ENCODE data around the gene HIVEP3.

Gene HIVEP3

DNA sequence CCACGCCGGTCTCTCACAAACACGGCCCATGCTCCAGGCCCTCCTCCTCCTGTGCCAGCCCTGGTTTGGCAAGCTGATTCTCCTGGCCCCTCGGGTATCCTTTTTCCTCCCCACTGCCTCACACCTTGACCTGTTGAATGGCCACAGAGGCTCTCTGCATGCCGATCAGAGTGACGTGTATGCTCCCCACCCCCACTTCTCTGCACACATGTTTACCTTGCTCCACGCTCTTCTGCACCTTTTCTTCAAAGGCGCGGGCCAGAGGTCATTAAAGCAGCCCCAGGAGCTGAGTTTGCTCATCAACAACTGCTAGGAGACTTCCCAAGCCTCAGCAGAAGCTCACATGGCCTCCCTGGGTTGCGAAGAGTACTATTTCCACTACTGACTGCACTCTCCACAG, 295.0 kb downstream of the HIVEP3 start:
- H3K4me2 ChIP-seq (ENCODE audit: insufficient read depth, low read length) = no peak overlapping the region
- ATAC-seq (ENCODE audit: insufficient read depth, low read depth) (no peak), DNase-seq (no peak)
- H4K20me1 ChIP-seq (ENCODE audit: insufficient read depth, low read length) = peaks cover 94% of the 10 kb centered on the region
- no peaks in the 10 kb centered on the region for H3K9me3 ChIP-seq (ENCODE audit: insufficient read depth, low read length, severe bottlenecking)
- no peak overlapping the region for H3K4me3 ChIP-seq (ENCODE audit: low read depth in 1 of 2, low read length in 2 of 2)
- peaks cover 24% of the 10 kb centered on the region for H3K4me1 ChIP-seq (ENCODE audit: insufficient read depth, low read length)
- no peaks in the 10 kb centered on the region for H3K27me3 ChIP-seq (ENCODE audit: insufficient read depth, low read length, poor library complexity)
- peaks cover 100% of the 10 kb centered on the region for H3K79me2 ChIP-seq (ENCODE audit: insufficient read depth, low read length)
- H3K36me3 ChIP-seq (ENCODE audit: insufficient read depth, low read length) = peaks cover 97% of the 10 kb centered on the region
- H3K27ac ChIP-seq (ENCODE audit: low read length) = peak overlapping the region; percentile 65
- TF ChIP-seq EZH2 (IDR thresholded peaks at IDR 0.05; ENCODE audit: borderline replicate concordance, low read depth, low read length, severe bottlenecking) = no peak
- TF ChIP-seq, protein P1, sequence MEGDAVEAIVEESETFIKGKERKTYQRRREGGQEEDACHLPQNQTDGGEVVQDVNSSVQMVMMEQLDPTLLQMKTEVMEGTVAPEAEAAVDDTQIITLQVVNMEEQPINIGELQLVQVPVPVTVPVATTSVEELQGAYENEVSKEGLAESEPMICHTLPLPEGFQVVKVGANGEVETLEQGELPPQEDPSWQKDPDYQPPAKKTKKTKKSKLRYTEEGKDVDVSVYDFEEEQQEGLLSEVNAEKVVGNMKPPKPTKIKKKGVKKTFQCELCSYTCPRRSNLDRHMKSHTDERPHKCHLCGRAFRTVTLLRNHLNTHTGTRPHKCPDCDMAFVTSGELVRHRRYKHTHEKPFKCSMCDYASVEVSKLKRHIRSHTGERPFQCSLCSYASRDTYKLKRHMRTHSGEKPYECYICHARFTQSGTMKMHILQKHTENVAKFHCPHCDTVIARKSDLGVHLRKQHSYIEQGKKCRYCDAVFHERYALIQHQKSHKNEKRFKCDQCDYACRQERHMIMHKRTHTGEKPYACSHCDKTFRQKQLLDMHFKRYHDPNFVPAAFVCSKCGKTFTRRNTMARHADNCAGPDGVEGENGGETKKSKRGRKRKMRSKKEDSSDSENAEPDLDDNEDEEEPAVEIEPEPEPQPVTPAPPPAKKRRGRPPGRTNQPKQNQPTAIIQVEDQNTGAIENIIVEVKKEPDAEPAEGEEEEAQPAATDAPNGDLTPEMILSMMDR (IDR thresholded peaks at IDR 0.05; ENCODE audit: borderline replicate concordance, extremely low read depth, low read length, poor library complexity, severe bottlenecking) = no peak
- H3K9ac ChIP-seq (ENCODE audit: low read depth, low read length) = no peak overlapping the region
- no peak overlapping the region for H2AFZ ChIP-seq (ENCODE audit: low read depth, low read length)

DNA sequence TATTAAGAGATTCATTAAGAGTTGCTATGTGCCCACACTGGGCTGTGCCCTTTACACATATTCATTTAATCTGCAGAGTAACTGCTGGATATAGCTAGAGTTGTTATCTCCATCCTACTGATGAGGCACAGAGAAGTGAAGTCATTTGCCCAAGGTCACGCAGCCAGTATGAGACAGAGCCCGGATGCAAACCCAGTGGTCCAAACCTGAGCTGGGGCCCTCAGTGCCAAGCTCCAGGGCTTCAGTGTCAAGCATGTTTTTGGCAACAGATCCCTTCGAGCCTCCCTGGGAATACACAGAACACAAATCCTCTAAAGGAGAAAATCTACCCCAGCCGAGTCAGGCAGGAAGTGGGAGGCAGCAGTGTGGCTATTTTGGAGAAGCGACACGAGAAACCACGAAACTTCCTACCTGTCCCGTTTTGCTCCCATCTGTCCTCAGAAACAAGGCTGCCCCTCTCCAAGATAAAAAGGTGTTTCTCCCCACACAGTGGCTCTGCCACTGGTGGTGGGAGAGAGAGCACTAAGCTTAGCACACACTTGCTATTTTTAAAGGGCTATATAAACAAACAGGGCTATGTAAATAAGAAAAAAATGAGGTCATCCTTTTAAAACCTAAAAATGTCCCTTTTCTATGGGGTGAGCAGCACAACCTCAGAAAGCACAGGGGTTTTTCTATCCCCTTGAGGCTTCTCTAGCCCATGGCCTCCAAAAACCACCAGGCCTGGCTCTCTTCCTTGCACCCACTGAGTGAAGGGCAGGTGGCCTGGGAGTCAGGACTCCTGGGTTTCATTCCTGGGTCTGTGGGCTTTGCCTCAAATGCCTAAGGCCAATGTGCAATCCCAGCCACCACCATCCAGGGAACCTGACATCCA, 295.6 kb downstream of the HIVEP3 start:
- DNase-seq (peak; percentile 7), ATAC-seq (ENCODE audit: insufficient read depth, low read depth) (peak; percentile 16; the same call in 2 of the 3 replicates)
- Histone ChIP-seq H3K27me3 (ENCODE audit: insufficient read depth, low read length, poor library complexity) (no peaks in the 10 kb centered on the region), H3K79me2 (ENCODE audit: insufficient read depth, low read length) (peaks cover 100% of the 10 kb centered on the region), H3K27ac (ENCODE audit: low read length) (peak overlapping the region; percentile 65), H4K20me1 (ENCODE audit: insufficient read depth, low read length) (peaks cover 94% of the 10 kb centered on the region), H3K4me2 (ENCODE audit: insufficient read depth, low read length) (no peak overlapping the region), H3K9me3 (ENCODE audit: insufficient read depth, low read length, severe bottlenecking) (no peaks in the 10 kb centered on the region), H3K4me3 (ENCODE audit: low read depth in 1 of 2, low read length in 2 of 2) (no peak overlapping the region), H3K9ac (ENCODE audit: low read depth, low read length) (no peak overlapping the region), H3K36me3 (ENCODE audit: insufficient read depth, low read length) (peaks cover 97% of the 10 kb centered on the region), H2AFZ (ENCODE audit: low read depth, low read length) (no peak overlapping the region), H3K4me1 (ENCODE audit: insufficient read depth, low read length) (peaks cover 24% of the 10 kb centered on the region)
- no peak for TF ChIP-seq EZH2 (IDR thresholded peaks at IDR 0.05; ENCODE audit: borderline replicate concordance, low read depth, low read length, severe bottlenecking)
- TF ChIP-seq, protein P1 (IDR thresholded peaks at IDR 0.05; ENCODE audit: borderline replicate concordance, extremely low read depth, low read length, poor library complexity, severe bottlenecking) = no peak

DNA sequence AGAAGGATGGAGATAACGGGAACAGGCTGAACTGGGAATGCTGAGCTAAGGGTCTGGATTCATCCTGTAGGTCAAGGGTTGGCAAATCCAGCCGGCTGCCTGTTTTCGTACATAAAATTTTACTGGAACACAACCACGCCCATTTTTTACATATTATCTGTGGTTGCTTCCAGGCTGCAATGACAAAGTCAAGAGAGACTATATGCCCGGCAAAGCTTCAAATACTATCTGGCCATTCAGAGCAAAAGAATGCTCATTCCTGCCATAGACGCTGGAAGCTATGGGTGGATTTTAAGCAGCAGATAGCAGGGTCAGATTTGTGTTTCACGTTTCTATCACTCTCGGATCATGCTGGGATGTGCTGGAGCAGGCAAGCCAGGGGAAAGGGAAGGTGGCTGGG, 296.3 kb downstream of the HIVEP3 start:
- Histone ChIP-seq H3K4me3 (ENCODE audit: low read depth in 1 of 2, low read length in 2 of 2) (no peak overlapping the region), H3K27me3 (ENCODE audit: insufficient read depth, low read length, poor library complexity) (no peaks in the 10 kb centered on the region), H3K9ac (ENCODE audit: low read depth, low read length) (no peak overlapping the region), H3K27ac (ENCODE audit: low read length) (no peak overlapping the region; the same call in none of the 2 replicates), H3K4me1 (ENCODE audit: insufficient read depth, low read length) (peaks cover 24% of the 10 kb centered on the region), H4K20me1 (ENCODE audit: insufficient read depth, low read length) (peaks cover 94% of the 10 kb centered on the region), H3K36me3 (ENCODE audit: insufficient read depth, low read length) (peaks cover 96% of the 10 kb centered on the region), H2AFZ (ENCODE audit: low read depth, low read length) (no peak overlapping the region), H3K9me3 (ENCODE audit: insufficient read depth, low read length, severe bottlenecking) (no peaks in the 10 kb centered on the region), H3K79me2 (ENCODE audit: insufficient read depth, low read length) (peaks cover 100% of the 10 kb centered on the region), H3K4me2 (ENCODE audit: insufficient read depth, low read length) (no peak overlapping the region)
- TF ChIP-seq, protein P1 (IDR thresholded peaks at IDR 0.05; ENCODE audit: borderline replicate concordance, extremely low read depth, low read length, poor library complexity, severe bottlenecking) = no peak
- TF ChIP-seq EZH2 (IDR thresholded peaks at IDR 0.05; ENCODE audit: borderline replicate concordance, low read depth, low read length, severe bottlenecking) = no peak
- DNase-seq (peak; percentile 0), ATAC-seq (ENCODE audit: insufficient read depth, low read depth) (no peak)

Measured in DND-41 (cell line).